Lung (tissue), 12 donors: Measurements from ENCODE around the gene NPPC. TPM values are rescaled to one million over a fixed set of nuclear protein-coding genes. Genes with fewer than 3 reads are reported as not detected.
"Not testable (repeated sequence)": the region's sequence is repeated elsewhere in the genome, so short reads cannot be mapped to it uniquely, and the experiment has no call there.

Source experiments
- ATAC-seq: fragments of 200-7000 bp; cut with Tn5 transposase; one replicate; pipeline ENCODE4 v1.9.1; 2020; ENCODE audit warnings: moderate number of reproducible peaks; ENCODE audit not compliant: insufficient read depth, low FRiP score
- DNase-seq, 3 donors: peaks; one replicate each; pipeline ENCODE4 v3.0.0-alpha.2; 2013 to 2017
- H3K27ac ChIP-seq, 2 donors: one replicate each; pipeline ENCODE4 v1.5.1; 2013; ENCODE audit warnings: mild to moderate bottlenecking in 2 of 2, moderate library complexity in 2 of 2, control low read depth in 1 of 2, inconsistent platforms in 1 of 2, low read depth in 1 of 2, low read length in 1 of 2
- H3K27me3 ChIP-seq, 3 donors: one replicate each; pipeline ENCODE4 v1.5.1; 2013; ENCODE audit warnings: low read length in 2 of 3; ENCODE audit not compliant: control insufficient read depth in 3 of 3, insufficient read depth in 3 of 3
- H3K36me3 ChIP-seq, 4 donors: one replicate each; pipeline ENCODE4 v1.5.1; 2013; ENCODE audit warnings: low read length in 4 of 4, mild to moderate bottlenecking in 1 of 4, moderate library complexity in 1 of 4; ENCODE audit not compliant: control insufficient read depth in 4 of 4, insufficient read depth in 4 of 4
- H3K4me1 ChIP-seq, 5 donors: one replicate each; pipeline ENCODE4 v1.5.1; 2013; ENCODE audit warnings: low read length in 5 of 5, mild to moderate bottlenecking in 2 of 5, moderate library complexity in 1 of 5; ENCODE audit not compliant: control insufficient read depth in 5 of 5, insufficient read depth in 5 of 5
- H3K4me3 ChIP-seq: one replicate; pipeline ENCODE4 v1.5.1; 2013; ENCODE audit warnings: mild to moderate bottlenecking, control low read depth, moderate library complexity
- H3K9ac ChIP-seq, 2 donors: one replicate each; pipeline ENCODE4 v1.5.1; 2013; ENCODE audit warnings: low read length in 2 of 2, control low read depth in 1 of 2; ENCODE audit not compliant: insufficient read depth in 1 of 2
- H3K9me3 ChIP-seq, 4 donors: one replicate each; pipeline ENCODE4 v1.5.1; 2013; ENCODE audit warnings: low read length in 3 of 4, mild to moderate bottlenecking in 1 of 4, moderate library complexity in 1 of 4; ENCODE audit not compliant: control insufficient read depth in 4 of 4, insufficient read depth in 3 of 4
- CTCF ChIP-seq: IDR thresholded peaks from 2 replicates; pipeline ENCODE4 v1.5.1; 2012; ENCODE audit warnings: mild to moderate bottlenecking; ENCODE audit errors: control extremely low read depth, extremely low read depth
- WGBS, 2 donors: extraction: QIAGEN DNeasy Blood & Tissue Kit; methylation state at CpG; one replicate each; pipeline ENCODE4 v1.1.7; 2013; 5-methylcytosine and 5-hydroxymethylcytosine counted together
- polyA plus RNA-seq, 2 donors: library from polyadenylated mRNA; stranded (reverse); fragments of 200-250 nt; gene quantifications; one replicate each; pipeline ENCODE4 v1.2.1, GENCODE V29; 2013
- total RNA-seq, 2 donors: library from RNA; depleted of rRNA in 1 of 2; stranded (reverse); fragments of >200 nt in 1 of 2; gene quantifications; one replicate each; pipeline ENCODE4 v1.2.1, GENCODE V29; 2014 to 2021
- donor health status: control.
- donor health status: control.
- donor health status: Bipolar disorder and iron deficiency.
- donor health status: healthy.
- donor health status: DM: yes; HTN: yes; CAD: no.

Gene NPPC
- total and polyA plus RNA-seq, 4 donors: 0.77 to 0.94 TPM; not detected in 2

- Histone ChIP-seq H3K4me1 (no peaks in the 10 kb centered on the region), H3K36me3 (no peaks in the 10 kb centered on the region), H3K9ac (no peak overlapping the region), H3K27me3 (peaks cover 0 to 4% (median 0%) of the 10 kb centered on the region in 3 donors), H3K27ac (no peak overlapping the region), H3K9me3 (no peaks in the 10 kb centered on the region), H3K4me3 (no peak overlapping the region)
- DNase-seq: no peak
- WGBS, 2 donors: 85% methylated on average over 6 of the region's 6 CpGs
- no peak for TF ChIP-seq CTCF
- no peak for ATAC-seq
Observed at GRCh38 chr2:231910771-231911170, 15.4 kb downstream of the NPPC start.

GRCh38 chr2:231910161-231910560 is 16.0 kb downstream of the NPPC start:
- not testable (repeated sequence) for H3K36me3 ChIP-seq, DNase-seq, H3K4me3 ChIP-seq, H3K27me3 ChIP-seq, H3K9me3 ChIP-seq, ATAC-seq, H3K9ac ChIP-seq, H3K4me1 ChIP-seq, H3K27ac ChIP-seq
- WGBS, 2 donors: 74 to 88% methylated on average over 7 of the region's 7 CpGs

GRCh38 chr2:231909631-231910030 is 16.6 kb downstream of the NPPC start:
- Histone ChIP-seq H3K27me3 (peaks cover 0 to 4% (median 0%) of the 10 kb centered on the region in 3 donors), H3K36me3 (no peaks in the 10 kb centered on the region), H3K27ac (no peak overlapping the region), H3K9ac (no peak overlapping the region), H3K4me3 (no peak overlapping the region), H3K4me1 (no peaks in the 10 kb centered on the region), H3K9me3 (no peaks in the 10 kb centered on the region)
- no peak for ATAC-seq
- WGBS, 2 donors: 19 to 45% methylated on average over 5 of the region's 5 CpGs
- DNase-seq: no peak
- TF ChIP-seq CTCF: no peak

GRCh38 chr2:231908584-231908983 is 17.6 kb downstream of the NPPC start:
- TF ChIP-seq CTCF: no peak
- DNase-seq: no peak
- H3K27ac ChIP-seq: no peak overlapping the region
- H3K27me3 ChIP-seq: peaks cover 0 to 4% (median 0%) of the 10 kb centered on the region in 3 donors
- no peak overlapping the region for H3K9ac ChIP-seq
- H3K4me1 ChIP-seq: no peaks in the 10 kb centered on the region
- WGBS, 2 donors: 94 to 98% methylated on average over 8 of the region's 8 CpGs
- no peak overlapping the region for H3K4me3 ChIP-seq
- H3K9me3 ChIP-seq: no peaks in the 10 kb centered on the region
- ATAC-seq: no peak
- no peaks in the 10 kb centered on the region for H3K36me3 ChIP-seq
